IMR-90 (cell line): ENCODE data around the gene EML1. TPM values are rescaled to one million over a fixed set of nuclear protein-coding genes. Genes with fewer than 3 reads are reported as not detected.

Experiments
- ATAC-seq: fragments of 200-7000 bp; cut with Tn5 transposase; 2 replicates; pipeline ENCODE4 v1.9.1; 2020; ENCODE audit warnings: low read depth, mild to moderate bottlenecking, moderate library complexity
- BruUV-seq: library from RNA; stranded (reverse); fragments of 400-500 nt; replicated peaks from 2 replicates; lab custom pipeline; 2021; lab: Mats Ljungman, UMichigan
- CTCF ChIA-PET: fragments of 300-600 bp; formaldehyde crosslinking; extraction: SDS; loops from one replicate; lab custom pipeline; 2021; ENCODE audit warnings: antibody characterized with exemption; lab: Yijun Ruan, JAX
- POLR2A ChIA-PET: fragments of 300-600 bp; sonication (Branson Sonifier 250); formaldehyde crosslinking; loops from one replicate; lab custom pipeline; 2022; ENCODE audit warnings: antibody characterized with exemption; ENCODE audit not compliant: unreplicated experiment; lab: Charles Lee
- DNase-seq: peaks from one replicate; pipeline ENCODE4 v3.0.0; 2013
- H2AFZ ChIP-seq: replicated peaks from 2 replicates; pipeline ENCODE3; 2013; ENCODE audit warnings: low read length, mild to moderate bottlenecking; ENCODE audit not compliant: poor library complexity
- H2AK5ac ChIP-seq: 2 replicates; pipeline ENCODE4 v1.6.1; 2013; ENCODE audit warnings: low read depth, low read length, inconsistent platforms
- H2AK9ac ChIP-seq: replicated peaks from 2 replicates; pipeline ENCODE3; 2013; ENCODE audit warnings: mild to moderate bottlenecking, low read depth, low read length, moderate library complexity; ENCODE audit not compliant: poor library complexity
- H2BK120ac ChIP-seq: 2 replicates; pipeline ENCODE4 v1.6.1; 2013; ENCODE audit warnings: low read depth, low read length, inconsistent platforms
- H2BK15ac ChIP-seq: 3 replicates; pipeline ENCODE4 v1.6.1; 2013; ENCODE audit warnings: low read depth, low read length, inconsistent platforms
- H2BK20ac ChIP-seq: 2 replicates; pipeline ENCODE4 v1.6.1; 2013; ENCODE audit warnings: low read depth, mild to moderate bottlenecking, inconsistent platforms, low read length, moderate library complexity
- H2BK5ac ChIP-seq: 2 replicates; pipeline ENCODE4 v1.6.1; 2013; ENCODE audit warnings: mild to moderate bottlenecking, low read depth, low read length, inconsistent platforms; ENCODE audit not compliant: poor library complexity, severe bottlenecking
- H3K14ac ChIP-seq: replicated peaks from 2 replicates; pipeline ENCODE4 v1.6.1; 2013; ENCODE audit warnings: low read depth, low read length, inconsistent platforms
- H3K18ac ChIP-seq: 2 replicates; pipeline ENCODE4 v1.6.1; 2013; ENCODE audit warnings: low read depth, low read length, control low read depth
- H3K23ac ChIP-seq: 2 replicates; pipeline ENCODE4 v1.6.1; 2013; ENCODE audit warnings: low read depth, low read length, inconsistent platforms
- H3K27ac ChIP-seq: 2 replicates; pipeline ENCODE4 v1.5.1; 2013; ENCODE audit warnings: mild to moderate bottlenecking, control low read depth, low read length; ENCODE audit not compliant: insufficient read depth
- H3K27me3 ChIP-seq: 2 replicates; pipeline ENCODE4 v1.6.1; 2013; ENCODE audit warnings: low read length; ENCODE audit not compliant: control insufficient read depth, insufficient read depth
- H3K36me3 ChIP-seq: 2 replicates; pipeline ENCODE4 v1.6.1; 2013; ENCODE audit warnings: low read length, mixed read lengths; ENCODE audit not compliant: control insufficient read depth, insufficient read depth
- H3K4ac ChIP-seq: 2 replicates; pipeline ENCODE4 v1.6.1; 2013; ENCODE audit warnings: low read depth, low read length, inconsistent platforms
- H3K4me1 ChIP-seq: 2 replicates; pipeline ENCODE4 v1.6.1; 2013; ENCODE audit warnings: low read length, mixed read lengths; ENCODE audit not compliant: control insufficient read depth, insufficient read depth
- H3K4me2 ChIP-seq: 2 replicates; pipeline ENCODE4 v1.6.1; 2013; ENCODE audit warnings: low read depth, mild to moderate bottlenecking, control low read depth, low read length, moderate library complexity
- H3K4me3 ChIP-seq: 2 replicates; pipeline ENCODE4 v1.5.1; 2013; ENCODE audit warnings: low read depth, mild to moderate bottlenecking, control low read depth, low read length, moderate library complexity; ENCODE audit not compliant: insufficient read depth
- H3K56ac ChIP-seq: 2 replicates; pipeline ENCODE4 v1.6.1; 2013; ENCODE audit warnings: low read length, inconsistent platforms; ENCODE audit not compliant: insufficient read depth; ENCODE audit errors: extremely low read depth
- H3K79me1 ChIP-seq, 2 experiments: 2 replicates each; pipeline ENCODE4 v1.6.1; 2013; ENCODE audit warnings: low read length in 2 of 2, inconsistent platforms in 1 of 2, low read depth in 1 of 2
- H3K9ac ChIP-seq: 2 replicates; pipeline ENCODE4 v1.6.1; 2013; ENCODE audit warnings: low read depth, low read length, control low read depth
- H3K9me1 ChIP-seq: 2 replicates; pipeline ENCODE4 v1.6.1; 2013; ENCODE audit warnings: low read length, inconsistent platforms; ENCODE audit not compliant: insufficient read depth
- H3K9me3 ChIP-seq: 2 replicates; pipeline ENCODE4 v1.6.1; 2013; ENCODE audit warnings: low read length; ENCODE audit not compliant: control insufficient read depth, insufficient read depth
- H4K20me1 ChIP-seq: 2 replicates; pipeline ENCODE4 v1.6.1; 2013; ENCODE audit warnings: low read length, inconsistent platforms; ENCODE audit not compliant: insufficient read depth
- H4K5ac ChIP-seq: 2 replicates; pipeline ENCODE4 v1.6.1; 2013; ENCODE audit warnings: mild to moderate bottlenecking, low read depth, low read length, control low read depth
- H4K8ac ChIP-seq, 2 experiments: 2 replicates each; pipeline ENCODE4 v1.6.1; 2013; ENCODE audit warnings: low read depth in 2 of 2, low read length in 2 of 2, control low read depth in 1 of 2, inconsistent platforms in 1 of 2
- H4K91ac ChIP-seq: 2 replicates; pipeline ENCODE4 v1.6.1; 2013; ENCODE audit warnings: low read depth, low read length, inconsistent platforms; ENCODE audit not compliant: insufficient read depth
- BHLHE40 ChIP-seq: fragments of 150-350 bp; IDR thresholded peaks from 2 replicates; pipeline ENCODE4 v1.6.1; 2016; ENCODE audit warnings: mild to moderate bottlenecking, low read depth, low read length
- CEBPB ChIP-seq: IDR thresholded peaks from 2 replicates; pipeline ENCODE4 v1.6.1; 2012; ENCODE audit warnings: low read depth, low read length, improper control_type of control experiment
- CHD1 ChIP-seq: IDR thresholded peaks from 2 replicates; pipeline ENCODE4 v1.6.1; 2012; ENCODE audit warnings: low read depth, low read length, improper control_type of control experiment
- MAFK ChIP-seq: IDR thresholded peaks from 2 replicates; pipeline ENCODE4 v1.6.1; 2012; ENCODE audit warnings: low read depth, low read length, improper control_type of control experiment
- MAZ ChIP-seq: IDR thresholded peaks from 2 replicates; pipeline ENCODE4 v1.6.1; 2012; ENCODE audit warnings: low read depth, mild to moderate bottlenecking, low read length, improper control_type of control experiment, moderate library complexity, borderline replicate concordance
- MXI1 ChIP-seq: IDR thresholded peaks from 2 replicates; pipeline ENCODE4 v1.6.1; 2012; ENCODE audit warnings: low read depth, mild to moderate bottlenecking, low read length, moderate library complexity, borderline replicate concordance
- NFE2L2 ChIP-seq: fragments of 150-350 bp; IDR thresholded peaks from 2 replicates; pipeline ENCODE4 v1.6.1; 2016; ENCODE audit warnings: low read depth, mild to moderate bottlenecking, low read length
- POLR2A ChIP-seq: IDR thresholded peaks from 2 replicates; pipeline ENCODE4 v1.6.1; 2012; ENCODE audit warnings: mild to moderate bottlenecking, low read depth, low read length
- RAD21 ChIP-seq: IDR thresholded peaks from 2 replicates; pipeline ENCODE4 v1.6.1; 2012; ENCODE audit warnings: low read length, improper control_type of control experiment
- RCOR1 ChIP-seq: IDR thresholded peaks from 2 replicates; pipeline ENCODE4 v1.6.1; 2012; ENCODE audit warnings: mild to moderate bottlenecking, low read length, improper control_type of control experiment; ENCODE audit not compliant: insufficient replicate concordance
- RFX5 ChIP-seq: IDR thresholded peaks from 2 replicates; pipeline ENCODE4 v1.8.0; 2012; ENCODE audit warnings: low read depth, mild to moderate bottlenecking, low read length, moderate library complexity
- SMC3 ChIP-seq: fragments of 150-350 bp; IDR thresholded peaks from 2 replicates; pipeline ENCODE4 v1.6.1; 2016; ENCODE audit warnings: low read depth, mild to moderate bottlenecking, antibody characterized with exemption, low read length, moderate library complexity
- WGBS, 2 experiments: methylation state at CpG; one replicate each; pipeline versions ENCODE4 v1.1.5 to v1.1.7; 2013; ENCODE audit warnings: missing lambda C conversion rate in 2 of 2; ENCODE audit not compliant: insufficient read length in 1 of 2; ENCODE audit errors: extremely low coverage in 2 of 2; 5-methylcytosine and 5-hydroxymethylcytosine counted together
- dilution Hi-C: fragments of 300-500 bp; cut with HindIII; formaldehyde crosslinking; loops from one replicate; pipeline ENCODE4 v1.14.3; 2018; ENCODE audit warnings: low sequenced_read_pairs; ENCODE audit not compliant: unreplicated experiment
- in situ Hi-C: fragments of 300-500 bp; cut with MboI; formaldehyde crosslinking; loops from 3 replicates; pipeline ENCODE4 v1.14.3; 2019; ENCODE audit warnings: low sequenced_read_pairs, inconsistent platforms, mixed read lengths
- intact Hi-C: fragments of 100-400 bp; cut with micrococcal nuclease; formaldehyde crosslinking; loops from 2 replicates; pipeline ENCODE4 v1.10.0; 2022
- polyA plus RNA-seq, 3 experiments: library from polyadenylated mRNA; depleted of rRNA; stranded (reverse); fragments of >200 nt; gene quantifications; 2 replicates each; pipeline ENCODE4 v1.2.3, GENCODE V29; 2012; ENCODE audit warnings: low replicate concordance in 1 of 3
- total RNA-seq: library from RNA; depleted of rRNA; stranded (reverse); fragments of >200 nt; gene quantifications from 2 replicates; pipeline ENCODE4 v1.2.3, GENCODE V29; 2012
- TF ChIP-seq, protein P1 (sequence below): conservative IDR thresholded peaks from 2 replicates; pipeline ENCODE4 v1.5.1; 2012; ENCODE audit warnings: mild to moderate bottlenecking, low read depth, low read length, improper control_type of control experiment

Gene EML1
- total and polyA plus RNA-seq, 2 of the 4 experiments (the other 2 are of a cell fraction) = 14.0 to 42.3 TPM

DNA sequence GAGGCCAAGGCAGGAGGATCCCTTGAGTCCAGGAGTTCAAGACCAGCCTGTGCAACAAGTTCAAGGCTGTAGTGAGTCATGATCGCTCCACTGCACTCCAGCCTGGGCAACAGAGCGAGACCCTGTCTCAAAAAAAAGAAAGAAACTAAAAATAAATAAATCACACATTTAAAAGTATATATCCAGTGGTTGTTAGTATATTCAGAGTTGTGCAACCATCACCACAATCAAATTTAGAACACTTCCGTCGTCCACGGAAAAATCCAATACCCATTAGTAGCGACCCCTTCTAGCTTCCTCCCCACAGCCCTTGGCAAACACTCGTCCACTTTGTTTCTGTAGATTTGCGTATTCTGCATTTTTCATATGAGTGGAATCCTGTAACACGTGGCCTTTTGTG is 44.7 kb upstream of the EML1 start:
- no peak overlapping the region for H4K8ac ChIP-seq
- no peak for DNase-seq
- BruUV-seq = no TSS peak
- H3K18ac ChIP-seq = no peak overlapping the region
- H3K4me2 ChIP-seq = no peak overlapping the region
- no peaks in the 10 kb centered on the region for H3K36me3 ChIP-seq
- H3K56ac ChIP-seq = no peak overlapping the region
- H2AFZ ChIP-seq = no peak overlapping the region
- H4K5ac ChIP-seq = no peak overlapping the region
- no peak overlapping the region for H2AK9ac ChIP-seq
- in situ Hi-C loops = no loop called here
- ChIA-PET CTCF (interaction anchor here (0.7 to 1.4 kb wide), 2 partner anchors 18 to 151 kb away, joined by 4 to 6 read pairs; no protein-coding TSS in a partner anchor), POLR2A (no interaction called here)
- peaks cover 37% of the 10 kb centered on the region for H3K4me1 ChIP-seq
- no peak overlapping the region for H2BK20ac ChIP-seq
- no peak overlapping the region for H2BK15ac ChIP-seq
- intact Hi-C loops = no loop called here
- H3K27ac ChIP-seq = no peak overlapping the region
- H3K9me1 ChIP-seq = peaks cover 22% of the 10 kb centered on the region
- dilution Hi-C loops = no loop called here
- WGBS, 2 experiments = 89% methylated on average over 3 of the region's 9 CpGs; no CpG with 5 or more reads in 1 of the 2 experiments
- peak overlapping the region; percentile 23; the same call in 1 of the 2 replicates for H2BK120ac ChIP-seq
- H3K23ac ChIP-seq = no peak overlapping the region
- H2BK5ac ChIP-seq = no peak overlapping the region
- H3K4me3 ChIP-seq = no peak overlapping the region
- no peaks in the 10 kb centered on the region for H3K9me3 ChIP-seq
- H3K79me1 ChIP-seq = peaks cover 0 to 16% of the 10 kb centered on the region in 2 experiments; a peak in 1 of 4 replicates
- TF ChIP-seq BHLHE40 = no peak
- TF ChIP-seq CHD1 = no peak
- TF ChIP-seq CEBPB = no peak
- no peak for TF ChIP-seq MAFK
- TF ChIP-seq, protein P1, sequence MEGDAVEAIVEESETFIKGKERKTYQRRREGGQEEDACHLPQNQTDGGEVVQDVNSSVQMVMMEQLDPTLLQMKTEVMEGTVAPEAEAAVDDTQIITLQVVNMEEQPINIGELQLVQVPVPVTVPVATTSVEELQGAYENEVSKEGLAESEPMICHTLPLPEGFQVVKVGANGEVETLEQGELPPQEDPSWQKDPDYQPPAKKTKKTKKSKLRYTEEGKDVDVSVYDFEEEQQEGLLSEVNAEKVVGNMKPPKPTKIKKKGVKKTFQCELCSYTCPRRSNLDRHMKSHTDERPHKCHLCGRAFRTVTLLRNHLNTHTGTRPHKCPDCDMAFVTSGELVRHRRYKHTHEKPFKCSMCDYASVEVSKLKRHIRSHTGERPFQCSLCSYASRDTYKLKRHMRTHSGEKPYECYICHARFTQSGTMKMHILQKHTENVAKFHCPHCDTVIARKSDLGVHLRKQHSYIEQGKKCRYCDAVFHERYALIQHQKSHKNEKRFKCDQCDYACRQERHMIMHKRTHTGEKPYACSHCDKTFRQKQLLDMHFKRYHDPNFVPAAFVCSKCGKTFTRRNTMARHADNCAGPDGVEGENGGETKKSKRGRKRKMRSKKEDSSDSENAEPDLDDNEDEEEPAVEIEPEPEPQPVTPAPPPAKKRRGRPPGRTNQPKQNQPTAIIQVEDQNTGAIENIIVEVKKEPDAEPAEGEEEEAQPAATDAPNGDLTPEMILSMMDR = no peak
- TF ChIP-seq SMC3 = no peak
- no peak for TF ChIP-seq POLR2A
- TF ChIP-seq MAZ = no peak
- no peak for TF ChIP-seq RAD21
- TF ChIP-seq RCOR1 = no peak
- no peak for TF ChIP-seq NFE2L2
- no peak for TF ChIP-seq MXI1
- no peak for TF ChIP-seq RFX5
- no peak overlapping the region for H3K9ac ChIP-seq
- H2AK5ac ChIP-seq = peak overlapping the region; percentile 69; the same call in 1 of the 2 replicates
- no peak overlapping the region; the same call in 1 of the 2 replicates for H3K14ac ChIP-seq
- H3K27me3 ChIP-seq = no peaks in the 10 kb centered on the region
- peaks cover 9% of the 10 kb centered on the region; the same call in 1 of the 2 replicates for H4K20me1 ChIP-seq
- no peak for ATAC-seq
- H4K91ac ChIP-seq = no peak overlapping the region
- H3K4ac ChIP-seq = peak overlapping the region; percentile 96
